ENCODE results near the gene DAAM1.

Gene DAAM1

GRCh38 chr14:59189091-59189785 lies 771 bp downstream of the DAAM1 start:
- DNase-seq, result peak; percentile 41

GRCh38 chr14:59189786-59190368 lies 1.4 kb downstream of the DAAM1 start:
- DNase-seq, result peak; percentile 84

GRCh38 chr14:59190372-59190771 lies 1.9 kb downstream of the DAAM1 start:
- no peak for DNase-seq

- DNase-seq, result no peak
Observed at GRCh38 chr14:59195912-59196311, 7.4 kb downstream of the DAAM1 start.

- DNase-seq, result no peak
Observed at GRCh38 chr14:59197695-59198262, 9.3 kb downstream of the DAAM1 start.

- DNase-seq, result no peak
Observed at GRCh38 chr14:59199205-59199604, 10.7 kb downstream of the DAAM1 start.

- DNase-seq, result no peak
Observed at GRCh38 chr14:59199614-59200013, 11.1 kb downstream of the DAAM1 start.

GRCh38 chr14:59200195-59200594 lies 11.7 kb downstream of the DAAM1 start:
- no peak for DNase-seq

GRCh38 chr14:59202031-59202430 lies 13.6 kb downstream of the DAAM1 start:
- no peak for DNase-seq

- DNase-seq, result no peak
Observed at GRCh38 chr14:59204305-59204704, 15.8 kb downstream of the DAAM1 start.

- DNase-seq, result no peak
Observed at GRCh38 chr14:59206892-59207291, 18.4 kb downstream of the DAAM1 start.

- DNase-seq, result no peak
Observed at GRCh38 chr14:59207506-59207933, 19.1 kb downstream of the DAAM1 start.

GRCh38 chr14:59208224-59208814 lies 19.9 kb downstream of the DAAM1 start:
- no peak for DNase-seq

- DNase-seq, result no peak
Observed at GRCh38 chr14:59208954-59209353, 20.5 kb downstream of the DAAM1 start.

GRCh38 chr14:59210621-59211020 lies 22.2 kb downstream of the DAAM1 start:
- DNase-seq, result no peak

- no peak for DNase-seq
Observed at GRCh38 chr14:59213368-59214315, 25.2 kb downstream of the DAAM1 start.

- DNase-seq, result no peak
Observed at GRCh38 chr14:59214702-59215302, 26.3 kb downstream of the DAAM1 start.

- DNase-seq, result no peak
Observed at GRCh38 chr14:59215322-59215721, 26.9 kb downstream of the DAAM1 start.

- no peak for DNase-seq
Observed at GRCh38 chr14:59215757-59216156, 27.3 kb downstream of the DAAM1 start.

GRCh38 chr14:59217011-59217410 lies 28.5 kb downstream of the DAAM1 start:
- DNase-seq, result no peak

GRCh38 chr14:59221568-59221967 lies 33.1 kb downstream of the DAAM1 start:
- no peak for DNase-seq

- DNase-seq, result no peak
Observed at GRCh38 chr14:59224341-59224740, 35.9 kb downstream of the DAAM1 start.
